RWPE2 (cell line): ENCODE results near the gene TPTE2.

Source experiments
- ATAC-seq: fragments of 200-7000 bp; cut with Tn5 transposase; 3 replicates; pipeline ENCODE4 v1.9.1; 2021; ENCODE audit warnings: low read depth
- DNase-seq: peaks from one replicate; pipeline ENCODE4 v3.0.0-alpha.2; 2020; ENCODE audit warnings: low spot score
- H3K27ac ChIP-seq: fragments of 450-650 bp; 2 replicates; pipeline ENCODE4 v1.5.1; 2017; ENCODE audit warnings: mild to moderate bottlenecking; ENCODE audit not compliant: poor library complexity, severe bottlenecking
- H3K27me3 ChIP-seq: fragments of 250-450 bp; sonication (Bioruptor Pico); 2 replicates; pipeline ENCODE4 v1.5.1; 2021; ENCODE audit warnings: mild to moderate bottlenecking, moderate library complexity; ENCODE audit not compliant: insufficient read depth, poor library complexity, severe bottlenecking
- H3K36me3 ChIP-seq: fragments of 250-450 bp; sonication (Bioruptor Pico); 2 replicates; pipeline ENCODE4 v1.5.1; 2020; ENCODE audit warnings: low read depth, mild to moderate bottlenecking, moderate library complexity
- H3K4me1 ChIP-seq: fragments of 250-450 bp; sonication (Bioruptor Pico); 2 replicates; pipeline ENCODE4 v1.5.1; 2021; ENCODE audit warnings: mild to moderate bottlenecking, moderate library complexity; ENCODE audit not compliant: insufficient read depth, poor library complexity, severe bottlenecking
- H3K4me3 ChIP-seq: fragments of 250-450 bp; sonication (Bioruptor Pico); 2 replicates; pipeline ENCODE4 v1.5.1; 2021; ENCODE audit warnings: mild to moderate bottlenecking, moderate library complexity; ENCODE audit not compliant: severe bottlenecking
- H3K9me3 ChIP-seq: fragments of 250-450 bp; sonication (Bioruptor Pico); 2 replicates; pipeline ENCODE4 v1.5.1; 2021; ENCODE audit warnings: mild to moderate bottlenecking, moderate library complexity; ENCODE audit not compliant: severe bottlenecking
- CTCF ChIP-seq: fragments of 450-650 bp; IDR thresholded peaks from one replicate; pipeline ENCODE4 v1.5.1; 2017; ENCODE audit warnings: mild to moderate bottlenecking, moderate library complexity; ENCODE audit not compliant: poor library complexity, severe bottlenecking

The TPTE2 gene

GRCh38 chr13:19592657-19593180 lies 31.4 kb upstream of the TPTE2 start:
- H3K27ac ChIP-seq, result no peak overlapping the region

GRCh38 chr13:19591864-19592263 lies 30.5 kb upstream of the TPTE2 start:
- ATAC-seq (no peak), DNase-seq (no peak)
- H3K27me3 ChIP-seq, result no peaks in the 10 kb centered on the region
- H3K9me3 ChIP-seq, result no peaks in the 10 kb centered on the region
- H3K4me1 ChIP-seq, result no peaks in the 10 kb centered on the region
- no peak overlapping the region for H3K27ac ChIP-seq
- H3K36me3 ChIP-seq, result no peaks in the 10 kb centered on the region
- TF ChIP-seq CTCF, result no peak
- no peak overlapping the region for H3K4me3 ChIP-seq

More at GRCh38 chr13:19592657-19593180, 31.4 kb upstream of the TPTE2 start:
- no peak for TF ChIP-seq CTCF
- Histone ChIP-seq H3K27me3 (no peaks in the 10 kb centered on the region), H3K4me1 (no peaks in the 10 kb centered on the region), H3K9me3 (no peaks in the 10 kb centered on the region), H3K36me3 (no peaks in the 10 kb centered on the region), H3K4me3 (no peak overlapping the region)
- DNase-seq, result no peak
- ATAC-seq, result no peak

GRCh38 chr13:19590423-19590822 lies 29.1 kb upstream of the TPTE2 start:
- no peaks in the 10 kb centered on the region for H3K27me3 ChIP-seq
- H3K4me3 ChIP-seq, result no peak overlapping the region
- H3K9me3 ChIP-seq, result no peaks in the 10 kb centered on the region
- no peak overlapping the region for H3K27ac ChIP-seq
- no peaks in the 10 kb centered on the region for H3K36me3 ChIP-seq
- H3K4me1 ChIP-seq, result no peaks in the 10 kb centered on the region
- no peak for TF ChIP-seq CTCF
- no peak for DNase-seq
- no peak for ATAC-seq

- no peak overlapping the region for H3K27ac ChIP-seq
- DNase-seq (no peak), ATAC-seq (no peak)
- no peaks in the 10 kb centered on the region for H3K36me3 ChIP-seq
- H3K4me1 ChIP-seq, result no peaks in the 10 kb centered on the region
- H3K9me3 ChIP-seq, result no peaks in the 10 kb centered on the region
- H3K27me3 ChIP-seq, result no peaks in the 10 kb centered on the region
- no peak overlapping the region for H3K4me3 ChIP-seq
- TF ChIP-seq CTCF, result no peak
Measured at GRCh38 chr13:19589312-19589711, 28.0 kb upstream of the TPTE2 start.

DNA sequence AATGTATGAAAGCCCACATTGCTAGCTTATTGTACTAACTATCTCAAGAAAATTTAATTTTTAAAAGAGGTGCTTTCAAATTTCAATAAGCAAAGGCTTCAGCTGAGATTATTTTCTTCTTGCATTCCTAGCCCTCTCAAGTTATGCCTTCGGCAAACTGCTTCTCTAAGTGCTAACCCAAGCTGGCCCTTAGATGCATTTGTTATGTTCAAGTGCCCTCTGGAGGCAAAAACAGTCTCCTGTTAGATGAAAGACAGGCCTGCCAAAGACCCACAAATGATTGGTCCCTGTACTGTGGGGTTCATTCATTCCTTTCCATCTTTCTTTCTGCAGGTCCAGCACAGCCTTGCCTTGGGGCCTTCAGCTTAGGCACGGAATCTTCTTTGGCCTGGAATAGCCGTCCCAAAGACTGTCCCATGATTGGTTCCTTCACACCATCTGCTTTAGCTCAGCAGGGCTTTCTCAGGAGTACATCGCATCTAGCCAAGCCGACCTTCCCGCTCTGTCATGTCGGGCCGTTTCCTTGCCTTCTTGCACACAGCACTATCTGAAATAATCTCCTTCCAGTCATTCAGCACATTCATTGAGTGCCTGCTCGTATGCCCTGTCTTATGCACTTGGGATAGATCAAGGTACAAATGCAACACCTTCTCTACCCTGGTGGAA lies 26.4 kb upstream of the TPTE2 start:
- TF ChIP-seq CTCF, result peak; percentile 62
- H3K27me3 ChIP-seq, result no peaks in the 10 kb centered on the region
- no peak overlapping the region for H3K27ac ChIP-seq
- no peaks in the 10 kb centered on the region for H3K4me1 ChIP-seq
- peak; percentile 87 for ATAC-seq
- no peak for DNase-seq
- no peaks in the 10 kb centered on the region for H3K36me3 ChIP-seq
- no peaks in the 10 kb centered on the region for H3K9me3 ChIP-seq
- H3K4me3 ChIP-seq, result no peak overlapping the region
